22Rv1 (cell line): ENCODE measurements around the gene PCNX4.
A peak's percentile ranks its signal among the peaks of the same experiment; 100 is the strongest.
"Not testable (repeated sequence)": the region's sequence is repeated elsewhere in the genome, so short reads cannot be mapped to it uniquely, and the experiment has no call there.

ENCODE experiments used
- H3K27ac ChIP-seq: fragments of 450-650 bp; 2 replicates; pipeline ENCODE4 v1.5.1; 2017
- CTCF ChIP-seq: fragments of 450-650 bp; IDR thresholded peaks from 2 replicates; pipeline ENCODE4 v1.5.1; 2017; ENCODE audit warnings: mild to moderate bottlenecking
- ZFX ChIP-seq: fragments of 450-650 bp; IDR thresholded peaks from 2 replicates; pipeline ENCODE4 v1.6.1; 2017; ENCODE audit warnings: antibody characterized with exemption, borderline replicate concordance

PCNX4 gene

DNA sequence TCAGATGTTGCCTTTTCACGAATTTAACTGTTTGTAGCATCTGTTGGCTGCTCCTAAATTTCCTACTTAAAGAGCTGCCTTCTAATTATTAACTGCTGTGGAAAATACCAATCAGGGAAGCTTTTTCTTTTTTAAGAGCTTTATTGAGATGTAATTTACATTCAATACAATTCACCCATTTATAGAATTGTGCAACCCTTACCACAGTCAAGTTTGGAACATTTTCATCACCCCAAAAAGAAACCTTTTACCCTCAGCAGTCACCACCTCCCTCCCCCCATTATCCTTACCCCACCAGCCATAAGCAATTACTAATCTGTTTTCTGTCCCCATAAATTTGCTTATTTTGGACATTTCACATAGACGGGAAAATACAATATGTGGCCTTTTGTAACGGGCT, 1.4 kb downstream of the PCNX4 start:
- H3K27ac ChIP-seq = peak overlapping the region; percentile 99
- TF ChIP-seq ZFX = no peak
- TF ChIP-seq CTCF = no peak

DNA sequence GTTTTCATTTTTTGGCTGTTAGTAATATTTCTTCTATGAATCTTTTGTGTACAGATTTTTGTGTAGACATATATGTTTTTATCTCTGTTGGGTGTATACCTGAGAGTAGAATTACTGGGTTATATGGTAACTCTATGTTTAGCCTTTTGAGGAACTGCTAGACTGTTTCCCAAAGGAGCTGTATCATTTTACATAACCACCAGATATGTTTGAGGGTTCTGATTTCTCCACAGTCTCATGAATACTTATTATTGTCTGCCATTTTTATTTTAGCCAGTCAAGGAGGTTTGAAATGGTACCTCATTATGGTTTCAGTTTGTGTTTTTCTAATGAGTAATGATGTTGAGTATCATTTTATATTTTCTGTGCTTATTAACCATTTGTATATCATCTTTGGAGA, 1.9 kb downstream of the PCNX4 start:
- no peak overlapping the region; the same call in 1 of the 2 replicates for H3K27ac ChIP-seq
- no peak for TF ChIP-seq CTCF
- no peak for TF ChIP-seq ZFX

DNA sequence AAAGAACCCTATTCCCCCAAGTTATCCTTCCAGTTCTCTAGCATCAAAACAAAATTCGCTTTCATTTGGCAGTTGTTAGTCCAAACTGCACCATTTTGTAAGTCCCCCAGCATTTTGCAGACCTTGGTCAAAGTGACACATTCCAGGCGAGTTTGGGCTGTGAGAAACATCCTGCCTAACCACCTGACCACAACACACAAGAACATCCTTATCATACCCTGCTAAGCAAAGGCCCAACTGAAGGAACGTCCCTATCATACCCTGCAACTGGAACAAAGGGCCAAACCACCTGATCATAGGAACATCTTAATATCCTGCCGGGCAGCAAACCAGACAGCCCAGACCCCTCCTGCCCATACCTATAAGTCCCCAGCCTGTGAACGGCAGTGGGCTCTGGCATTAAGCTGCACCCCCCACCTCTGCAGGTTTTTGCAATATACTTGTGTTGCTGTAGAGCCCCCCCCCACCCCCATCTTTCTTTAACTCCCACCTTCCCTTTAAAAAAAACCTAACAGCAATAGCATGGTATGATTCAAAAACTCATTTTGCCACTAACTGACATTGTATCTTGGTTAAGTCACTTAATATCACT, 2.7 kb downstream of the PCNX4 start:
- no peak overlapping the region for H3K27ac ChIP-seq
- TF ChIP-seq ZFX (no peak), CTCF (no peak)

- H3K27ac ChIP-seq = no peak overlapping the region
Observed at GRCh38 chr14:60095231-60095630, 3.5 kb downstream of the PCNX4 start.

GRCh38 chr14:60095781-60096450, 4.2 kb downstream of the PCNX4 start:
- no peak overlapping the region for H3K27ac ChIP-seq
- no peak for TF ChIP-seq ZFX
- no peak for TF ChIP-seq CTCF

More at GRCh38 chr14:60095231-60095630, 3.5 kb downstream of the PCNX4 start:
- no peak for TF ChIP-seq ZFX
- no peak for TF ChIP-seq CTCF

DNA sequence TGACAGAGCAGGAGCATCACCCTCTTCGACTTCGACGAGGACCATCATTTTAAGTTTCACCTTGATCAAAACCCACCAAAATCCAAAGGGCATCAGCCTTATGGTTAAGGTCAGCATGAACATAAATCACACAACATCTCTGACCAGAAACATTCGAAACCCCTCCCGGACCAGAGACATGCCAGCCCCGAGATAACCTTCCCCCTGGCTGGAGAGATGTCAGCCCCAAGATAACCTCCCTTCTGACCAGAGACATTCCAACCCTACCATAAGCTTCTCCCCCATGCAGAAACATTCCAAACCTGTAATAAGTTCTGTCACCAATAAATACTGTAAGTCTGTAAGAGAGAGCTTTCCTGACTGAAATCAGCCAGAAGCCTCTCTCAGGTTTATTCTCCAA, 6.3 kb downstream of the PCNX4 start:
- no peak overlapping the region for H3K27ac ChIP-seq
- no peak for TF ChIP-seq ZFX
- no peak for TF ChIP-seq CTCF

DNA sequence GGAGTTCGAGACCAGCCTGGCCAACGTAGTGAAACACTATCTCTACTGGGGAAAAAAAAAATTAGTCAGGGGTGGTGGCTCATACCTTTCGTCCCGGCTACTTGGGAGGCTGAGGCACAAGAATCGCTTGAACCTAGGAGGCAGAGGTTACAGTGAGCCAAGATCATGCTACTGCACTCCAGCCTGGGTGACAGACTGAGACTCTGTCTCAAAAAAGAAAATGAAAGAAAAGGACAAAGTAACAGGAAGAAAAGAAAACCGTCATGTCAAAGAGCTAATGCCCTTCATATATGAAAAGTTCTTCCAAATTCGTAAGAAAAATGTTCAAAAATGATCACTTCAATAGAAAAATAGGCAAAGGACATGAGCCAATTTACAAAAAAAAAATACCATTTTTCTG, 8.1 kb downstream of the PCNX4 start:
- H3K27ac ChIP-seq = not testable (repeated sequence)
